ENCODE data around the gene CLEC2B.

CLEC2B gene

GRCh38 chr12:9843407-9843806 lies 25.7 kb downstream of the CLEC2B start:
- no peak overlapping the region for H3K4me3 ChIP-seq (ENCODE audit: extremely low read depth, insufficient read depth, low read length, poor library complexity, severe bottlenecking)
- no peaks in the 10 kb centered on the region for H3K9me3 ChIP-seq (ENCODE audit: control insufficient read depth, low read length)
- no peak overlapping the region for H3K27ac ChIP-seq (ENCODE audit: low read depth, low read length, severe bottlenecking)
- H3K36me3 ChIP-seq (ENCODE audit: control insufficient read depth, insufficient read depth, low read length): no peaks in the 10 kb centered on the region
- no peaks in the 10 kb centered on the region for H3K4me1 ChIP-seq (ENCODE audit: control insufficient read depth, insufficient read depth, low read length, poor library complexity, severe bottlenecking)
- no CpG with 5 or more reads among the region's 3 CpGs for WGBS, 2 experiments (ENCODE audit: insufficient coverage in 2 of 2)

- WGBS, 2 experiments (ENCODE audit: insufficient coverage in 2 of 2): no CpG with 5 or more reads among the region's 3 CpGs
- H3K4me1 ChIP-seq (ENCODE audit: control insufficient read depth, insufficient read depth, low read length, poor library complexity, severe bottlenecking): no peaks in the 10 kb centered on the region
- H3K9me3 ChIP-seq (ENCODE audit: control insufficient read depth, low read length): no peaks in the 10 kb centered on the region
- H3K27ac ChIP-seq (ENCODE audit: low read depth, low read length, severe bottlenecking): no peak overlapping the region
- no peak overlapping the region for H3K4me3 ChIP-seq (ENCODE audit: extremely low read depth, insufficient read depth, low read length, poor library complexity, severe bottlenecking)
- H3K36me3 ChIP-seq (ENCODE audit: control insufficient read depth, insufficient read depth, low read length): no peaks in the 10 kb centered on the region
Observed at GRCh38 chr12:9831720-9832119, 37.4 kb downstream of the CLEC2B start.

- no peak overlapping the region for H3K27ac ChIP-seq (ENCODE audit: low read depth, low read length, severe bottlenecking)
- no peaks in the 10 kb centered on the region for H3K4me1 ChIP-seq (ENCODE audit: control insufficient read depth, insufficient read depth, low read length, poor library complexity, severe bottlenecking)
- no peaks in the 10 kb centered on the region for H3K36me3 ChIP-seq (ENCODE audit: control insufficient read depth, insufficient read depth, low read length)
- no peak overlapping the region for H3K4me3 ChIP-seq (ENCODE audit: extremely low read depth, insufficient read depth, low read length, poor library complexity, severe bottlenecking)
- no peaks in the 10 kb centered on the region for H3K9me3 ChIP-seq (ENCODE audit: control insufficient read depth, low read length)
- no CpG with 5 or more reads among the region's 5 CpGs for WGBS, 2 experiments (ENCODE audit: insufficient coverage in 2 of 2)
Observed at GRCh38 chr12:9829982-9830381, 39.2 kb downstream of the CLEC2B start.

- H3K9me3 ChIP-seq (ENCODE audit: control insufficient read depth, low read length): no peaks in the 10 kb centered on the region
- no peaks in the 10 kb centered on the region for H3K36me3 ChIP-seq (ENCODE audit: control insufficient read depth, insufficient read depth, low read length)
- no peaks in the 10 kb centered on the region for H3K4me1 ChIP-seq (ENCODE audit: control insufficient read depth, insufficient read depth, low read length, poor library complexity, severe bottlenecking)
- WGBS, 2 experiments (ENCODE audit: insufficient coverage in 2 of 2): no CpG with 5 or more reads among the region's 3 CpGs
- no peak overlapping the region for H3K4me3 ChIP-seq (ENCODE audit: extremely low read depth, insufficient read depth, low read length, poor library complexity, severe bottlenecking)
- H3K27ac ChIP-seq (ENCODE audit: low read depth, low read length, severe bottlenecking): no peak overlapping the region
Observed at GRCh38 chr12:9829483-9829882, 39.7 kb downstream of the CLEC2B start.

- H3K4me1 ChIP-seq (ENCODE audit: control insufficient read depth, insufficient read depth, low read length, poor library complexity, severe bottlenecking): no peaks in the 10 kb centered on the region
Observed at GRCh38 chr12:9827209-9827888, 41.8 kb downstream of the CLEC2B start, which contains the start of gene KLRF1. TSS of gene KLRF1 (plus strand) at chr12:9827481. CDS start at chr12:9827545, 64 bp downstream.

GRCh38 chr12:9820281-9820930 lies 48.7 kb downstream of the CLEC2B start:
- no peak overlapping the region for H3K4me3 ChIP-seq (ENCODE audit: extremely low read depth, insufficient read depth, low read length, poor library complexity, severe bottlenecking)
- H3K4me1 ChIP-seq (ENCODE audit: control insufficient read depth, insufficient read depth, low read length, poor library complexity, severe bottlenecking): no peaks in the 10 kb centered on the region
- 90 to 96% methylated on average over 6 of the region's 9 CpGs for WGBS, 2 experiments (ENCODE audit: insufficient coverage in 2 of 2)
- no peaks in the 10 kb centered on the region for H3K9me3 ChIP-seq (ENCODE audit: control insufficient read depth, low read length)
- H3K27ac ChIP-seq (ENCODE audit: low read depth, low read length, severe bottlenecking): no peak overlapping the region
- H3K36me3 ChIP-seq (ENCODE audit: control insufficient read depth, insufficient read depth, low read length): no peaks in the 10 kb centered on the region

More at GRCh38 chr12:9827209-9827888, 41.8 kb downstream of the CLEC2B start, which contains the start of gene KLRF1:
- Histone ChIP-seq H3K27ac (ENCODE audit: low read depth, low read length, severe bottlenecking) (no peak within 1 kb of the TSS), H3K4me3 (ENCODE audit: extremely low read depth, insufficient read depth, low read length, poor library complexity, severe bottlenecking) (no peak within 1 kb of the TSS), H3K36me3 (ENCODE audit: control insufficient read depth, insufficient read depth, low read length) (no peaks in the 10 kb centered on the region), H3K9me3 (ENCODE audit: control insufficient read depth, low read length) (no peaks in the 10 kb centered on the region)
- WGBS, 2 experiments (ENCODE audit: insufficient coverage in 2 of 2): 100% methylated on average over 1 of the region's 3 CpGs; no CpG with 5 or more reads in 1 of the 2 experiments

GRCh38 chr12:9813821-9814798 lies 55.0 kb downstream of the CLEC2B start:
- Histone ChIP-seq H3K4me1 (ENCODE audit: control insufficient read depth, insufficient read depth, low read length, poor library complexity, severe bottlenecking) (no peaks in the 10 kb centered on the region), H3K9me3 (ENCODE audit: control insufficient read depth, low read length) (no peaks in the 10 kb centered on the region), H3K36me3 (ENCODE audit: control insufficient read depth, insufficient read depth, low read length) (no peaks in the 10 kb centered on the region), H3K4me3 (ENCODE audit: extremely low read depth, insufficient read depth, low read length, poor library complexity, severe bottlenecking) (no peak overlapping the region), H3K27ac (ENCODE audit: low read depth, low read length, severe bottlenecking) (no peak overlapping the region)
- 66 to 72% methylated on average over 19 to 29 of the region's 32 CpGs for whole genome bisulfite sequencing, 2 experiments (ENCODE audit: insufficient coverage in 2 of 2)

GRCh38 chr12:9811621-9812020 lies 57.5 kb downstream of the CLEC2B start:
- Histone ChIP-seq H3K9me3 (ENCODE audit: control insufficient read depth, low read length) (no peaks in the 10 kb centered on the region), H3K27ac (ENCODE audit: low read depth, low read length, severe bottlenecking) (no peak overlapping the region), H3K36me3 (ENCODE audit: control insufficient read depth, insufficient read depth, low read length) (no peaks in the 10 kb centered on the region), H3K4me3 (ENCODE audit: extremely low read depth, insufficient read depth, low read length, poor library complexity, severe bottlenecking) (no peak overlapping the region), H3K4me1 (ENCODE audit: control insufficient read depth, insufficient read depth, low read length, poor library complexity, severe bottlenecking) (no peaks in the 10 kb centered on the region)
- WGBS, 2 experiments (ENCODE audit: insufficient coverage in 2 of 2): 86 to 98% methylated on average over 2 to 5 of the region's 5 CpGs

- Histone ChIP-seq H3K36me3 (ENCODE audit: control insufficient read depth, insufficient read depth, low read length) (no peaks in the 10 kb centered on the region), H3K27ac (ENCODE audit: low read depth, low read length, severe bottlenecking) (no peak overlapping the region), H3K4me3 (ENCODE audit: extremely low read depth, insufficient read depth, low read length, poor library complexity, severe bottlenecking) (no peak overlapping the region), H3K9me3 (ENCODE audit: control insufficient read depth, low read length) (no peaks in the 10 kb centered on the region), H3K4me1 (ENCODE audit: control insufficient read depth, insufficient read depth, low read length, poor library complexity, severe bottlenecking) (no peaks in the 10 kb centered on the region)
- WGBS, 2 experiments (ENCODE audit: insufficient coverage in 2 of 2): no CpG with 5 or more reads among the region's 2 CpGs
Observed at GRCh38 chr12:9810671-9811070, 58.5 kb downstream of the CLEC2B start.

- no peak overlapping the region for H3K4me3 ChIP-seq (ENCODE audit: extremely low read depth, insufficient read depth, low read length, poor library complexity, severe bottlenecking)
- H3K4me1 ChIP-seq (ENCODE audit: control insufficient read depth, insufficient read depth, low read length, poor library complexity, severe bottlenecking): no peaks in the 10 kb centered on the region
- H3K27ac ChIP-seq (ENCODE audit: low read depth, low read length, severe bottlenecking): no peak overlapping the region
- H3K9me3 ChIP-seq (ENCODE audit: control insufficient read depth, low read length): no peaks in the 10 kb centered on the region
- H3K36me3 ChIP-seq (ENCODE audit: control insufficient read depth, insufficient read depth, low read length): no peaks in the 10 kb centered on the region
Observed at GRCh38 chr12:9809866-9810265, 59.3 kb downstream of the CLEC2B start.

All from mesodermal cell (in vitro differentiated cells).